ENCODE results near the gene E2F1.

DNA sequence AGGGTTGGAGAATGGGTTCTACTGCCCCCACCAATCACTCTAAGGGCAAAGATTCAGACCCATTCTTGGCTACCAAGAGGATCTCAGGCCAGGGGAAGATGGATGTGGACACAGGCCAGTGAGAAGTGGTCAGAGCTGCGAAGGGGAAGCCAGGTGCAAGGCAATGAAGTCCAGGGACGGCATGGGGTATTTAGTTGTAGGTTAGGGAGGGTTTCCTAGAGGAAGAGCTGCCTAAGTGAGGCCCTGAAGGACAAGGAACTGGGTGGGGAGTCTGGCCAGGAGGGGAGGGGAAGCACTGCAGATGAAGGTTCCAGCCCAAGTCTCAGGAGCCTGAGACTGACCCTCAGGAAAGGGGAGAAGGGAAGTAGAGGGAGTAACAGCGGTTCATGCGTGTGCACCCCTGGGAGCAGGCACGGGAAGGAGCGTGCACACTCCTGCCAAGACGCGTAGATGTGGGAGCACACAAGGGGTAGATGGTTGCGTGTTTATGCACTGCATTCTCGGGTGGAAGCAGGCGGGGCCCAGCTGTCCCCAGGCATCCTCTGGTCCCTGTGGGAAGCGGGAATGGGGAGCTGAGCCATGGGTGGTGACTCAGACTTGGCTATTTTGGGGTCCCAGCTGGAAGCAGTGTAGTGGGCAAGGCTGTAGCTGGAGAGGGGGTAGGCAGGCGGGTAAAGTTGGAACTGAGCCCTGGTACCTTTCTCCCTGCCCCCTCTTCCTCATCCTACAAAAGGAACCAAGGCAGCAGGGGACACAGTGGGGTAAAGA lies 16.1 kb downstream of the E2F1 start:
- TF ChIP-seq CTCF (IDR thresholded peaks at IDR 0.05; ENCODE audit: extremely low read depth in 1 of 2, insufficient read depth in 1 of 2, low read depth in 1 of 2, low read length in 2 of 2) (no peak), EZH2 (IDR thresholded peaks at IDR 0.05; ENCODE audit: borderline replicate concordance, low read depth, low read length, severe bottlenecking) (no peak), POLR2AphosphoS5 (IDR thresholded peaks at IDR 0.05; ENCODE audit: insufficient read depth, low read depth, low read length) (no peak), POLR2A (IDR thresholded peaks at IDR 0.05; ENCODE audit: low read depth, low read length) (no peak)
